ENCODE results near the gene CDC42EP5.

DNA sequence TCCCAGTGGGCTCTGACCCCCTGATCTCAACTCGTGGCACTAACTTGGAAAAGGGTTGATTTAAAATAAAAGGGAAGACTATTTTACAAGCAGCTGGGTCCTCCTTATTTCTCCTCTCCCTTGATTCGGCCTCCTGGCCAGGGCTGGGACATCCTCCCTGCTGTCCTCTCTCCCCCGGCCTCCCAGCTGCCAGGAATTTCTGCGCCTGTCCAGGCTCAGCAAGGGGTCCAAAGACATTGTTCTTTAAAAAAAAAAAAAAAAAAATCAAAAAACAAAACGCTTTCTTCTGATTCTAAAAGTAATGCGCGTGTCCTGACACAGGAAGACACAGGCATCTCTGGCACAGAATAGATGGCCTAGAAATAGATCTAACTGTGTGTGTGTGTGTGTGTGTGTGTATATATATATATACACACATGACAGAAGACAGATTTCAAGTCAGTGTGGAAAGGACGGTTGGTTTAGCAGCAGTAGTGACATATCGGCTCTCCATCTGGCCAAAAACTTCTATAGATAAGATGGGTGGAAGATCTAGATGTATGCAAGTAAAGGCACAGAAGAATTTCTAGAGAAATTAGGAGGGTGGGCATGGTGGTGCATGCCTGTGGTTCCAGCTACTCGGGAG lies 36.4 kb downstream of the CDC42EP5 start:
- TF ChIP-seq, protein P1, sequence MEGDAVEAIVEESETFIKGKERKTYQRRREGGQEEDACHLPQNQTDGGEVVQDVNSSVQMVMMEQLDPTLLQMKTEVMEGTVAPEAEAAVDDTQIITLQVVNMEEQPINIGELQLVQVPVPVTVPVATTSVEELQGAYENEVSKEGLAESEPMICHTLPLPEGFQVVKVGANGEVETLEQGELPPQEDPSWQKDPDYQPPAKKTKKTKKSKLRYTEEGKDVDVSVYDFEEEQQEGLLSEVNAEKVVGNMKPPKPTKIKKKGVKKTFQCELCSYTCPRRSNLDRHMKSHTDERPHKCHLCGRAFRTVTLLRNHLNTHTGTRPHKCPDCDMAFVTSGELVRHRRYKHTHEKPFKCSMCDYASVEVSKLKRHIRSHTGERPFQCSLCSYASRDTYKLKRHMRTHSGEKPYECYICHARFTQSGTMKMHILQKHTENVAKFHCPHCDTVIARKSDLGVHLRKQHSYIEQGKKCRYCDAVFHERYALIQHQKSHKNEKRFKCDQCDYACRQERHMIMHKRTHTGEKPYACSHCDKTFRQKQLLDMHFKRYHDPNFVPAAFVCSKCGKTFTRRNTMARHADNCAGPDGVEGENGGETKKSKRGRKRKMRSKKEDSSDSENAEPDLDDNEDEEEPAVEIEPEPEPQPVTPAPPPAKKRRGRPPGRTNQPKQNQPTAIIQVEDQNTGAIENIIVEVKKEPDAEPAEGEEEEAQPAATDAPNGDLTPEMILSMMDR (IDR thresholded peaks at IDR 0.05): no peak
- TF ChIP-seq POLR2A (IDR thresholded peaks at IDR 0.05) (no peak), POLR2AphosphoS5 (IDR thresholded peaks at IDR 0.05) (no peak)

All from upper lobe of left lung (tissue), 4 donors.